Heart left ventricle (tissue), 16 donors: ENCODE data around the gene EHBP1L1. TPM values are rescaled to one million over a fixed set of nuclear protein-coding genes. Genes with fewer than 3 reads are reported as not detected.

Experiments used
- ATAC-seq, 4 donors: fragments of 200-7000 bp; cut with Tn5 transposase; one replicate each; pipeline ENCODE4 v1.9.1; 2020 to 2022; ENCODE audit warnings: moderate library complexity in 4 of 4, mild to moderate bottlenecking in 3 of 4, moderate number of reproducible peaks in 1 of 4
- DNase-seq, 5 donors: peaks; one replicate each; pipeline ENCODE4 v3.0.0-alpha.2; 2020
- H3K27ac ChIP-seq, 12 donors: fragments of 200-600 bp; sonication (generic) in 4 of 12; one replicate each; pipeline versions ENCODE4 v1.5.0 to v1.8.0; 2016 to 2022; ENCODE audit warnings: mild to moderate bottlenecking in 2 of 12
- H3K27me3 ChIP-seq, 9 donors: fragments of 200-600 bp; sonication (generic) in 2 of 9; one replicate each; pipeline versions ENCODE4 v1.5.1 to v1.8.0; 2016 to 2022; ENCODE audit warnings: mild to moderate bottlenecking in 3 of 9
- H3K36me3 ChIP-seq, 9 donors: fragments of 200-600 bp; sonication (generic) in 2 of 9; one replicate each; pipeline versions ENCODE4 v1.5.0 to v1.8.0; 2018 to 2022; ENCODE audit warnings: mild to moderate bottlenecking in 2 of 9
- H3K4me1 ChIP-seq, 12 donors: fragments of 200-600 bp; sonication (generic) in 4 of 12; one replicate each; pipeline versions ENCODE4 v1.5.0 to v1.8.0; 2016 to 2022; ENCODE audit warnings: mild to moderate bottlenecking in 3 of 12
- H3K4me3 ChIP-seq, 12 donors: fragments of 200-600 bp; sonication (generic) in 4 of 12; one replicate each; pipeline versions ENCODE4 v1.5.0 to v1.8.0; 2017 to 2022; ENCODE audit warnings: mild to moderate bottlenecking in 9 of 12, moderate library complexity in 4 of 12
- H3K9me3 ChIP-seq, 12 donors: fragments of 200-600 bp; sonication (generic) in 4 of 12; one replicate each; pipeline versions ENCODE4 v1.5.0 to v1.8.0; 2016 to 2022; ENCODE audit warnings: mild to moderate bottlenecking in 1 of 12
- POLR2A ChIP-seq, 2 donors: fragments of 450-650 bp; IDR thresholded peaks; one replicate each; pipeline ENCODE4 v1.6.1; 2017; ENCODE audit warnings: antibody characterized with exemption in 2 of 2, mild to moderate bottlenecking in 2 of 2, moderate library complexity in 2 of 2
- WGBS, 4 donors: extraction: QIAGEN DNeasy Blood & Tissue Kit in 2 of 4; methylation state at CpG; one replicate each; pipeline versions ENCODE4 v1.1.5 to v1.1.7; 2013 to 2018; 5-methylcytosine and 5-hydroxymethylcytosine counted together
- intact Hi-C, 10 donors: fragments of 100-400 bp; cut with DNase I; formaldehyde crosslinking; loops; one replicate each; pipeline versions ENCODE4 v1.11.1 to v1.14.2; 2022
- polyA plus RNA-seq, 2 donors: library from polyadenylated mRNA; stranded (reverse); fragments of 200-250 nt; gene quantifications; one replicate each; pipeline ENCODE4 v1.2.3, GENCODE V29; 2013
- total RNA-seq, 9 donors: library from RNA; depleted of rRNA in 2 of 9; stranded (reverse); fragments of >200 nt in 2 of 9; fragmentation: NEBNext Ultra II Directional in 3 of 9; extraction: Animal tissue kit (Norgen Biotek cat#: 25700) in 3 of 9; gene quantifications; one replicate each; pipeline versions ENCODE4 v1.1.0 to v1.2.4, GENCODE V29; 2016 to 2023
- TF ChIP-seq, protein P1 (sequence below), 12 donors: fragments of 200-600 bp; sonication (generic) in 4 of 12; IDR thresholded peaks; one replicate each; pipeline versions ENCODE4 v1.5.0 to v1.8.0; 2018 to 2022; ENCODE audit warnings: antibody characterized with exemption in 12 of 12, mild to moderate bottlenecking in 5 of 12
- donor health status: ischemic (EF 13 %, LVEDD 7.1; RV severe dilation, severe dysfunction).
- donor health status: healthy with polysubstance abuse.
- donor health status: DM: no; HTN: yes; CAD: no.
- donor health status: DM: no; HTN: no; CAD: no.
- donor health status: ischemic (EF 25% LVEDD 6.9; RV normal size, moderate dysfunction).
- donor health status: ischemic (EF 25% LVEDD 5.7; RV mildly dilated, moderate dysfunction).
- donor health status: healthy.
- donor health status: DM: yes; HTN: yes; CAD: no.
- donor health status: ischemic (EF 35%, LVEDD 5.7; RV mildly dilated, moderate dysfunction).
- donor health status: nonischemic (EF 11% LVEDD 7.7; RV severe dilation, severe dysfunction).
- donor health status: DM: yes; HTN: yes; CAD: no.
- donor health status: PGD.
- donor health status: ischemic (EF 29% LVEDD 5.4; RV normal size, mild dysfunction).
- donor health status: nonischemic (EF 23%, LVEDD 6.1; RV moderate dilation, normal function).

Gene EHBP1L1
- total and polyA plus RNA-seq, 11 donors: 37.4 to 144 (median 79.0) TPM

DNA sequence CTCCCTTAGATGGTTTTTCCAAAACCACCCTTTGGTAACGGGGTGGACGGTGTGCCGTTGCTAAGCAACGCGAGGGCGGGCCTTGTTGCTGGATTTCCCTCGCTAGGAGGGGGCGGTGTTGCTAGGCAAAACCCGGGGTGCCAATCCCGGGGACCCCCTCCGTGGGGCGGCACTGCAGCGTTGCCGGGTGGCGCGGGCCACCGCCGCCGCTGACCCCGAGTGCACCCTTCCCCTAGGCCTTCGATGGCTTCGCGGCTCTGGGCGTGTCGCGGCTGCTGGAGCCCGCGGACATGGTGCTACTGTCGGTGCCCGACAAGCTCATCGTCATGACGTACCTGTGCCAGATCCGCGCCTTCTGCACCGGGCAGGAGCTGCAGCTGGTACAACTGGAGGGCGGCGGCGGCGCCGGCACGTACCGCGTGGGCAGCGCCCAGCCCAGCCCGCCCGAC, 8.9 kb downstream of the EHBP1L1 start:
- TF ChIP-seq POLR2A (IDR thresholded peaks at IDR 0.05): no peak
- TF ChIP-seq, protein P1, sequence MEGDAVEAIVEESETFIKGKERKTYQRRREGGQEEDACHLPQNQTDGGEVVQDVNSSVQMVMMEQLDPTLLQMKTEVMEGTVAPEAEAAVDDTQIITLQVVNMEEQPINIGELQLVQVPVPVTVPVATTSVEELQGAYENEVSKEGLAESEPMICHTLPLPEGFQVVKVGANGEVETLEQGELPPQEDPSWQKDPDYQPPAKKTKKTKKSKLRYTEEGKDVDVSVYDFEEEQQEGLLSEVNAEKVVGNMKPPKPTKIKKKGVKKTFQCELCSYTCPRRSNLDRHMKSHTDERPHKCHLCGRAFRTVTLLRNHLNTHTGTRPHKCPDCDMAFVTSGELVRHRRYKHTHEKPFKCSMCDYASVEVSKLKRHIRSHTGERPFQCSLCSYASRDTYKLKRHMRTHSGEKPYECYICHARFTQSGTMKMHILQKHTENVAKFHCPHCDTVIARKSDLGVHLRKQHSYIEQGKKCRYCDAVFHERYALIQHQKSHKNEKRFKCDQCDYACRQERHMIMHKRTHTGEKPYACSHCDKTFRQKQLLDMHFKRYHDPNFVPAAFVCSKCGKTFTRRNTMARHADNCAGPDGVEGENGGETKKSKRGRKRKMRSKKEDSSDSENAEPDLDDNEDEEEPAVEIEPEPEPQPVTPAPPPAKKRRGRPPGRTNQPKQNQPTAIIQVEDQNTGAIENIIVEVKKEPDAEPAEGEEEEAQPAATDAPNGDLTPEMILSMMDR (IDR thresholded peaks at IDR 0.05): no peak
- Histone ChIP-seq H3K4me1 (peaks cover 6 to 51% (median 40%) of the 10 kb centered on the region in 12 donors), H3K36me3 (peaks cover 0 to 72% (median 45%) of the 10 kb centered on the region in 9 donors), H3K27ac (no peak overlapping the region), H3K4me3 (no peak overlapping the region), H3K9me3 (no peaks in the 10 kb centered on the region), H3K27me3 (no peaks in the 10 kb centered on the region)
- no peak for DNase-seq
- no peak for ATAC-seq
- 65 to 82% (median 74%) methylated on average over 22 to 46 of the region's 46 CpGs for WGBS, 4 donors
- intact Hi-C loops: loop anchor here in 3 of 10 donors (5.0 kb wide), 1 partner anchor 42 kb away; no protein-coding TSS in a partner anchor

DNA sequence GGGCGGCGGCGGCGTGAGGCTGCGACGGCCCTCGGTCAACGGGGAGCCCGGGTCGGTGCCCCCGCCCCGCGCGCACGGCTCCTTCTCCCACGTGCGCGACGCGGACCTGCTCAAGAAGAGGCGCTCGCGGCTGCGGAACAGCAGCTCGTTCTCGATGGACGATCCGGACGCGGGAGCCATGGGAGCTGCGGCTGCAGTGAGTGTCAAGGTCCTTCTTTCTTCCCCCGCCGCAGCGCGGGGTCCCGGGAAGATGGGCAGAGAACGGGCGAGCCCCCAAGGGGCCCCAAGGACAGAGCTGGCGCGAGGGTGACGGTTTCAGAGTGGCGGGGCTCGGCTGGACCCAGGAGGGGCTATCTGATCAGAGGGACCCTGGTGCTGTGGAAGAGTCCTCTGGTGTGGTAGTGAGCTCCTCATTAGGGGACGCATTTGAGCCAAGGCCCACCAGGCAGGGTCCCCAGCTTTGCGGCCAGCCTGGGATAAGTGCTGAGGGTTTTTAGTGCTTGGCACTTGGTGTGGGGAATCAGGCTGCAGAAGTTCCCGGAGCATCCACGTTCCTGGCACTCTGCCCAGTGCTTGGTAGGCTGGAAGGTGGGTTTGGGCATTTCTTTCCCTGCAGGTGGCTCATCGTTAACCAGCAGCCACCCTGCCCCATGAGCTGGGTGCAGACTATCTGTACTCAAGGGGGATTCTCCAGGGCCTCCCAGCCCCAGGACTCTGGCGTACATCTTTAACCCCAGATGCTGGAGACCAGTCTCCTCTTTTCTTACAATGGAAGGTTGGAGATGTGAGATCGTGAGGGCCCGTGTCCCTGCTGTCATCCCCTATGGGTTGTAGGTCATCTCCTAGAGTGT, 9.8 kb downstream of the EHBP1L1 start:
- H3K27ac ChIP-seq: peak overlapping the region in 11 of 12 donors; percentile 76 to 90 (median 84)
- DNase-seq: peak in 2 of 5 donors; percentile 35 to 60
- no peak for ATAC-seq
- H3K4me1 ChIP-seq: peaks cover 6 to 57% (median 44%) of the 10 kb centered on the region in 12 donors
- TF ChIP-seq POLR2A (IDR thresholded peaks at IDR 0.05): no peak
- TF ChIP-seq, protein P1 (IDR thresholded peaks at IDR 0.05): no peak
- H3K27me3 ChIP-seq: no peaks in the 10 kb centered on the region
- 65 to 70% (median 69%) methylated on average over 14 to 51 of the region's 51 CpGs for WGBS, 4 donors
- H3K9me3 ChIP-seq: no peaks in the 10 kb centered on the region
- H3K4me3 ChIP-seq: no peak overlapping the region
- intact Hi-C loops: loop anchor here in 3 of 10 donors (5.0 kb wide), 1 partner anchor 43 kb away; no protein-coding TSS in a partner anchor
- peaks cover 0 to 72% (median 45%) of the 10 kb centered on the region in 9 donors for H3K36me3 ChIP-seq

DNA sequence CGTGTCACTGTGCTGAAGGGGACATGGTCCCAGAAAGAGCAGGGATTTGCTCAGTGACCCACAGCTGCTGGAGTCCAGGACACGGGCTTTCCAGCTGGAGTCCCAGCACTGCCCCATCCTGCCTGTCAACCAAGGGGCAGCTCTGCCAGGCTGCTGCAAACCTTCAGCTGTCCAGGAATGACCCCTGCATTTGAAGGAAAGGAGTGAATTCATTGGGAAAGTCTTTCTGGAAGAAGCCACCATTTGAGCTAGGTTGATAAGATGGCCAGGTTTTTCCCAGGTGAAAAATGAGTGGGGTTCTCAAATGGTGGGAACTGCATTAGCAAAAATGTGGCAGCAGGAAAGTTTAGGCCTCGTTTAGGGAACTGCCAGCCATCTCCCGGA, 10.4 kb downstream of the EHBP1L1 start:
- intact Hi-C loops: loop anchor here in 3 of 10 donors (5.0 kb wide), 1 partner anchor 44 kb away; no protein-coding TSS in a partner anchor
- Histone ChIP-seq H3K4me3 (peak overlapping the region in 1 of 12 donors; percentile 12), H3K9me3 (no peaks in the 10 kb centered on the region), H3K27me3 (no peaks in the 10 kb centered on the region), H3K36me3 (peaks cover 0 to 72% (median 45%) of the 10 kb centered on the region in 9 donors), H3K4me1 (peaks cover 6 to 57% (median 44%) of the 10 kb centered on the region in 12 donors), H3K27ac (peak overlapping the region in 11 of 12 donors; percentile 76 to 90 (median 84))
- ATAC-seq (no peak), DNase-seq (no peak)
- WGBS, 4 donors: 51 to 69% (median 61%) methylated on average over 4 of the region's 4 CpGs
- TF ChIP-seq POLR2A (IDR thresholded peaks at IDR 0.05): no peak
- TF ChIP-seq, protein P1 (IDR thresholded peaks at IDR 0.05): no peak

DNA sequence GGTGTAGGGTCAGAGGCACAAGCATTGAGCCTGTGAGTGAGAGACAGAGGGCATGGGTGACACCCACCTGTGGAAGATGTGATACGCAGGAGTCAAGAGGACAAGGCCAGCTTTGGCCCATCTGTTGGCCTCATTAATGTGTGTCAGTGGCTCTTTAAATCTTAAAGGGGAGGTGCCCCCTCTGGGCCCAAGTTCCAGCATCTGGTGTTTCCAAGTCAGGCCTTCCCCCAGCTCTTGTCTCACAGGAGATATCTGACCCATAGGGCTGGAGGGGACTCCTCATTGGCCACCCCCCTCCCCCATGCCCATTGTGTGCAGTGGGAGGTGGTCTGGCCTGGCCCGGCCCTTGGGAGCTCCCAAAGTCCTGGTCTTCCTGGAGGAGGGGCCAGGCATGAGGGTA, 10.8 kb downstream of the EHBP1L1 start:
- Histone ChIP-seq H3K4me1 (peaks cover 6 to 58% (median 44%) of the 10 kb centered on the region in 12 donors), H3K36me3 (peaks cover 0 to 72% (median 46%) of the 10 kb centered on the region in 9 donors), H3K27ac (peak overlapping the region in 11 of 12 donors; percentile 76 to 90 (median 84)), H3K27me3 (no peaks in the 10 kb centered on the region), H3K9me3 (no peaks in the 10 kb centered on the region), H3K4me3 (peak overlapping the region in 2 of 12 donors; percentile 12)
- intact Hi-C loops: loop anchor here in 3 of 10 donors (5.0 kb wide), 1 partner anchor 44 kb away; no protein-coding TSS in a partner anchor
- no peak for TF ChIP-seq POLR2A (IDR thresholded peaks at IDR 0.05)
- TF ChIP-seq, protein P1 (IDR thresholded peaks at IDR 0.05): no peak
- 39 to 51% (median 47%) methylated on average over 2 of the region's 2 CpGs for WGBS, 4 donors
- peak; percentile 8 to 43 (median 33) for ATAC-seq
- peak in 2 of 5 donors; percentile 45 to 72 for DNase-seq
